ENCODE data around the gene TASP1.

TASP1 gene

GRCh38 chr20:13554076-13554475 lies 84.7 kb downstream of the TASP1 start:
- no peak for DNase-seq

GRCh38 chr20:13552061-13552460 lies 86.7 kb downstream of the TASP1 start:
- no peak for DNase-seq

- no peak for DNase-seq
Observed at GRCh38 chr20:13549451-13549850, 89.3 kb downstream of the TASP1 start.

- DNase-seq = peak; percentile 29
Observed at GRCh38 chr20:13546497-13547131, 92.1 kb downstream of the TASP1 start.

- DNase-seq = no peak
Observed at GRCh38 chr20:13545790-13546189, 92.9 kb downstream of the TASP1 start.

GRCh38 chr20:13543783-13544182 lies 94.9 kb downstream of the TASP1 start:
- DNase-seq = no peak

- DNase-seq = no peak
Observed at GRCh38 chr20:13535627-13536026, 103.1 kb downstream of the TASP1 start.

- DNase-seq = no peak
Observed at GRCh38 chr20:13533946-13534345, 104.8 kb downstream of the TASP1 start.

GRCh38 chr20:13530146-13530545 lies 108.6 kb downstream of the TASP1 start:
- DNase-seq = no peak

GRCh38 chr20:13526551-13526950 lies 112.2 kb downstream of the TASP1 start:
- DNase-seq = no peak

- no peak for DNase-seq
Observed at GRCh38 chr20:13525225-13525940, 113.3 kb downstream of the TASP1 start.

- no peak for DNase-seq
Observed at GRCh38 chr20:13524339-13524738, 114.4 kb downstream of the TASP1 start.

GRCh38 chr20:13517831-13518230 lies 120.9 kb downstream of the TASP1 start:
- no peak for DNase-seq

GRCh38 chr20:13515796-13516558 lies 122.8 kb downstream of the TASP1 start:
- no peak for DNase-seq

- no peak for DNase-seq
Observed at GRCh38 chr20:13515291-13515690, 123.4 kb downstream of the TASP1 start.

- DNase-seq = no peak
Observed at GRCh38 chr20:13510837-13511488, 127.8 kb downstream of the TASP1 start.

- no peak for DNase-seq
Observed at GRCh38 chr20:13507646-13508045, 131.1 kb downstream of the TASP1 start.

GRCh38 chr20:13501500-13501899 lies 137.2 kb downstream of the TASP1 start:
- no peak for DNase-seq

GRCh38 chr20:13494019-13494418 lies 144.7 kb downstream of the TASP1 start:
- no peak for DNase-seq

GRCh38 chr20:13493143-13493542 lies 145.6 kb downstream of the TASP1 start:
- DNase-seq = no peak

- DNase-seq = no peak
Observed at GRCh38 chr20:13492001-13492481, 146.7 kb downstream of the TASP1 start.

GRCh38 chr20:13487202-13487601 lies 151.5 kb downstream of the TASP1 start:
- DNase-seq = no peak

GRCh38 chr20:13486694-13487093 lies 152.0 kb downstream of the TASP1 start:
- no peak for DNase-seq

Measured in NCI-H2107 (cell line).